Stomach (tissue), 4 donors: ENCODE measurements around the gene MED13L.

ENCODE experiments used
- CTCF ChIP-seq, 7 experiments: fragments of 450-650 bp in 4 of 7; fragments of 200-600 bp in 3 of 7; sonication (generic) in 3 of 7; IDR thresholded peaks; one replicate each; pipeline ENCODE4 v1.5.1; 2016 to 2019; ENCODE audit warnings: antibody characterized with exemption in 7 of 7, control low read depth in 2 of 7, mild to moderate bottlenecking in 1 of 7
- EP300 ChIP-seq: sonication (generic); formaldehyde crosslinking; IDR thresholded peaks from one replicate; pipeline ENCODE4 v1.6.1; 2017; ENCODE audit warnings: antibody characterized with exemption
- POLR2A ChIP-seq, 4 donors: fragments of 450-650 bp; IDR thresholded peaks; one replicate each; pipeline ENCODE4 v1.6.1; 2016; ENCODE audit warnings: antibody characterized with exemption in 4 of 4, control low read depth in 2 of 4, mild to moderate bottlenecking in 1 of 4, moderate library complexity in 1 of 4
- POLR2AphosphoS5 ChIP-seq, 3 donors: sonication (generic); formaldehyde crosslinking; IDR thresholded peaks; one replicate each; pipeline ENCODE4 v1.6.1; 2016; ENCODE audit warnings: antibody characterized with exemption in 3 of 3

GRCh38 chr12:116026346-116026745 lies 251.1 kb downstream of the MED13L start:
- no peak for TF ChIP-seq CTCF (IDR thresholded peaks at IDR 0.05)
- no peak for TF ChIP-seq EP300
- no peak for TF ChIP-seq POLR2A (IDR thresholded peaks at IDR 0.05)
- TF ChIP-seq POLR2AphosphoS5 (IDR thresholded peaks at IDR 0.05): no peak
